Neural progenitor cell (in vitro differentiated cells): Measurements from ENCODE around the gene SPTB. TPM values are rescaled to one million over a fixed set of nuclear protein-coding genes. Genes with fewer than 3 reads are reported as not detected.

ENCODE experiments used
- DNase-seq: peaks from one replicate; pipeline ENCODE4 v3.0.0-alpha.2; 2016; ENCODE audit warnings: low spot score
- H2AFZ ChIP-seq: fragments of 200-600 bp; sonication (generic); replicated peaks from 2 replicates; pipeline ENCODE4 v1.6.1; 2016; ENCODE audit warnings: antibody characterized with exemption
- H3F3A ChIP-seq: fragments of 200-600 bp; sonication (generic); 2 replicates; pipeline ENCODE4 v1.6.1; 2016; ENCODE audit warnings: antibody characterized with exemption, low read depth
- H3K27ac ChIP-seq: fragments of 200-600 bp; sonication (generic); 2 replicates; pipeline ENCODE4 v1.5.1; 2016; ENCODE audit warnings: mild to moderate bottlenecking
- H3K27me3 ChIP-seq: fragments of 200-600 bp; sonication (generic); 2 replicates; pipeline ENCODE4 v1.6.1; 2016; ENCODE audit warnings: mild to moderate bottlenecking, moderate library complexity
- H3K36me3 ChIP-seq: fragments of 200-600 bp; sonication (generic); 2 replicates; pipeline ENCODE4 v1.5.1; 2016
- H3K4me1 ChIP-seq: fragments of 200-600 bp; sonication (generic); 2 replicates; pipeline ENCODE4 v1.6.1; 2016; ENCODE audit warnings: mixed run types
- H3K4me2 ChIP-seq: fragments of 200-600 bp; sonication (generic); 2 replicates; pipeline ENCODE4 v1.6.1; 2016
- H3K4me3 ChIP-seq: fragments of 200-600 bp; sonication (generic); 2 replicates; pipeline ENCODE4 v1.5.1; 2016
- H3K79me2 ChIP-seq: fragments of 200-600 bp; sonication (generic); 2 replicates; pipeline ENCODE4 v1.6.1; 2016; ENCODE audit warnings: low read depth
- H3K9ac ChIP-seq: fragments of 200-600 bp; sonication (generic); 2 replicates; pipeline ENCODE4 v1.6.1; 2016
- H3K9me3 ChIP-seq: fragments of 200-600 bp; sonication (generic); 2 replicates; pipeline ENCODE4 v1.5.1; 2016; ENCODE audit warnings: low read depth
- H4K20me1 ChIP-seq: fragments of 200-600 bp; sonication (generic); 2 replicates; pipeline ENCODE4 v1.6.1; 2016; ENCODE audit warnings: low read depth
- H3K27ac Mint-ChIP-seq: 3 replicates; pipeline ENCODE4 v1.8.0; 2021; ENCODE audit warnings: mixed read lengths
- H3K27me3 Mint-ChIP-seq: 2 replicates; pipeline ENCODE4 v1.8.0; 2022; ENCODE audit warnings: low read depth, mild to moderate bottlenecking, inconsistent platforms, moderate library complexity, mixed read lengths; ENCODE audit not compliant: insufficient read depth
- H3K36me3 Mint-ChIP-seq: 3 replicates; pipeline ENCODE4 v1.8.0; 2021; ENCODE audit warnings: mixed read lengths
- H3K4me1 Mint-ChIP-seq: 3 replicates; pipeline ENCODE4 v1.8.0; 2021; ENCODE audit warnings: mixed read lengths
- H3K4me3 Mint-ChIP-seq: 3 replicates; pipeline ENCODE4 v1.8.0; 2021; ENCODE audit warnings: mild to moderate bottlenecking, moderate library complexity, mixed read lengths
- H3K9me3 Mint-ChIP-seq: 3 replicates; pipeline ENCODE4 v1.8.0; 2020; ENCODE audit warnings: mixed read lengths
- EZH2 ChIP-seq: fragments of 200-600 bp; sonication (generic); IDR thresholded peaks from 2 replicates; pipeline ENCODE4 v1.6.1; 2017; ENCODE audit warnings: antibody characterized with exemption, mild to moderate bottlenecking, moderate library complexity
- EZH2phosphoT487 ChIP-seq: fragments of 200-600 bp; sonication (generic); IDR thresholded peaks from 2 replicates; pipeline ENCODE4 v1.6.1; 2017; ENCODE audit warnings: antibody characterized with exemption
- total RNA-seq: library from RNA; depleted of rRNA; stranded (reverse); fragments of >200 nt; gene quantifications from 2 replicates; pipeline ENCODE4 v1.2.3, GENCODE V29; 2015; ENCODE audit warnings: low replicate concordance
- TF ChIP-seq, protein P1 (sequence below): fragments of 200-600 bp; sonication (generic); IDR thresholded peaks from 2 replicates; pipeline ENCODE4 v1.5.1; 2017; ENCODE audit warnings: antibody characterized with exemption, mild to moderate bottlenecking

Gene SPTB
- total RNA-seq, 1 donor from 2014 or later = 0.09 TPM

DNA sequence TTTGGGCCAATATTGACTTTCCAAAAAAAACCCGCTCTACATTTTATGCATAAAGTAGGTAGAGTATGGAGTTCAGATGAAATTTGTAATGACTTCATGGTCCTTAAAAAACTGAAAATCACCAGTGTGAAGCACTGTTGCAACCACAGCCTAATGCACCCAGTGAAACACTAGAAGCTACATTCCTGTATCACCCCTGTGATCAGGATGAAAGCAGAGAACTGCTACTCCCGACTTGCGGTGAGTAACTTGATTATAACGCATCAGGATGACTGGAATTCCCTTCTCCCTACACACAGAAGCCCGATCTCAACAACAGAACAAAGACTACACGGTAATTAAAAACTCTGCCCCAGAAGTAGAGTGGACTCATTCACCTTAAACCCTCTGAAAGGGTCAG lies 33.8 kb downstream of the SPTB start:
- H3K4me3 ChIP-seq = no peak overlapping the region
- no peaks in the 10 kb centered on the region for H3K9me3 Mint-ChIP-seq
- no peaks in the 10 kb centered on the region for H3K36me3 ChIP-seq
- no peak overlapping the region for H3K27ac ChIP-seq
- H3K4me3 Mint-ChIP-seq = peak overlapping the region; percentile 12
- peaks cover 34% of the 10 kb centered on the region for H3K4me1 Mint-ChIP-seq
- no peaks in the 10 kb centered on the region for H3K9me3 ChIP-seq
- H2AFZ ChIP-seq = no peak overlapping the region
- no peaks in the 10 kb centered on the region for H3K27me3 ChIP-seq
- H3K4me1 ChIP-seq = peaks cover 20% of the 10 kb centered on the region
- H3K79me2 ChIP-seq = no peaks in the 10 kb centered on the region
- peak overlapping the region; percentile 49 for H3K4me2 ChIP-seq
- H4K20me1 ChIP-seq = no peaks in the 10 kb centered on the region
- H3K9ac ChIP-seq = no peak overlapping the region
- H3F3A ChIP-seq = peaks cover 14% of the 10 kb centered on the region
- no peaks in the 10 kb centered on the region for H3K27me3 Mint-ChIP-seq
- TF ChIP-seq, protein P1, sequence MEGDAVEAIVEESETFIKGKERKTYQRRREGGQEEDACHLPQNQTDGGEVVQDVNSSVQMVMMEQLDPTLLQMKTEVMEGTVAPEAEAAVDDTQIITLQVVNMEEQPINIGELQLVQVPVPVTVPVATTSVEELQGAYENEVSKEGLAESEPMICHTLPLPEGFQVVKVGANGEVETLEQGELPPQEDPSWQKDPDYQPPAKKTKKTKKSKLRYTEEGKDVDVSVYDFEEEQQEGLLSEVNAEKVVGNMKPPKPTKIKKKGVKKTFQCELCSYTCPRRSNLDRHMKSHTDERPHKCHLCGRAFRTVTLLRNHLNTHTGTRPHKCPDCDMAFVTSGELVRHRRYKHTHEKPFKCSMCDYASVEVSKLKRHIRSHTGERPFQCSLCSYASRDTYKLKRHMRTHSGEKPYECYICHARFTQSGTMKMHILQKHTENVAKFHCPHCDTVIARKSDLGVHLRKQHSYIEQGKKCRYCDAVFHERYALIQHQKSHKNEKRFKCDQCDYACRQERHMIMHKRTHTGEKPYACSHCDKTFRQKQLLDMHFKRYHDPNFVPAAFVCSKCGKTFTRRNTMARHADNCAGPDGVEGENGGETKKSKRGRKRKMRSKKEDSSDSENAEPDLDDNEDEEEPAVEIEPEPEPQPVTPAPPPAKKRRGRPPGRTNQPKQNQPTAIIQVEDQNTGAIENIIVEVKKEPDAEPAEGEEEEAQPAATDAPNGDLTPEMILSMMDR = no peak
- TF ChIP-seq EZH2phosphoT487 (no peak), EZH2 (no peak)
- H3K36me3 Mint-ChIP-seq = no peaks in the 10 kb centered on the region
- peak; percentile 70 for DNase-seq
- H3K27ac Mint-ChIP-seq = no peak overlapping the region

DNA sequence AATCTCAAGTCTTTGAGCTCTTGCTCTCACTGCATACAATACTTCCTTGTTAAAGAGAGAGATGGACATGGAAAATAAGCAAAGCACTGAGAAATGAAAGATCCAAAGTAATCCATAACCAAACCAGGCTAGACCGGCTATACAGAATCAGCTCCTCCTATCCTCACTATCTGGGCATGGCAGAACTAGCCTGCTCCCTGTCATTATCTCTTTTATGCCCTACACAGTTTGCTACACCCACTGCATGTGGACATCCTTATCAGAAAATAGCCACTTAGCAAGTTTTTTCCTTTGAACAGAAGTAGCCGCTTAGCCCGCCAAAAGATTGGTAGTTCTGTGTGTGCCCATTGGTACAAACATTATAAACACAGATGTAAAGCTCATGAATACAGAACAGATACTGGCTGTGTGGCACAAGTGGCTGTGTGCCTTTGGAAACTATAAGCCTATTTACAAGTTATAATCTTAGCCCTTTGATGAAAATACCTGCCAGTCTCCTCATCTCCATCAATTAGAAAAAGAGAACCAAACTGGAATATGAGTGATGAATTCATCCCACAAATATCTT lies 34.7 kb downstream of the SPTB start:
- Mint-ChIP-seq H3K27me3 (no peaks in the 10 kb centered on the region), H3K36me3 (no peaks in the 10 kb centered on the region), H3K4me3 (no peak overlapping the region), H3K4me1 (peaks cover 34% of the 10 kb centered on the region), H3K27ac (no peak overlapping the region), H3K9me3 (no peaks in the 10 kb centered on the region)
- H2AFZ ChIP-seq = no peak overlapping the region
- H3K27ac ChIP-seq = no peak overlapping the region
- H3K9ac ChIP-seq = no peak overlapping the region
- TF ChIP-seq, protein P1 = no peak
- TF ChIP-seq EZH2 = no peak
- TF ChIP-seq EZH2phosphoT487 = no peak
- H3K4me2 ChIP-seq = peak overlapping the region; percentile 49
- no peaks in the 10 kb centered on the region for H3K79me2 ChIP-seq
- DNase-seq = no peak
- peaks cover 14% of the 10 kb centered on the region for H3F3A ChIP-seq
- peaks cover 20% of the 10 kb centered on the region for H3K4me1 ChIP-seq
- H3K9me3 ChIP-seq = no peaks in the 10 kb centered on the region
- no peaks in the 10 kb centered on the region for H3K27me3 ChIP-seq
- no peak overlapping the region for H3K4me3 ChIP-seq
- H4K20me1 ChIP-seq = no peaks in the 10 kb centered on the region
- no peaks in the 10 kb centered on the region for H3K36me3 ChIP-seq

DNA sequence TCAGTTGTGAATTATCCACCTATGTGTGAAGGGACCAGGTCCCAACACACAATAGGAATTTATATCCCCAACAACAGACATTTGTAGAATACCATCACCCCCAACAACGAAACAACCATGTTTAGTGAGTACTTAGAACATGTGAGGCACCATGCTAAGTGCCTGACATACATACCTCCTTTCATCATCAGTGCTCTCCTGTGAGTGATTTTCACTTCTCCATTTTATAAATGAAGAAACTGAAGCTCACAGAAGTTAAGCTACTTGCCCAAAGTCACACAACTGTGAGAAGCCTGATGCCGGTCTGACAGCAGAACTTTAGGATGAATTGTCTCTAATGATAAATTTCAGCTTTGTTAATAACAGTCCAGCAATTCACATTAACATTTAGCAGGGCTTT lies 35.4 kb downstream of the SPTB start:
- no peak overlapping the region for H3K27ac Mint-ChIP-seq
- no peak for DNase-seq
- H3K4me1 Mint-ChIP-seq = peaks cover 34% of the 10 kb centered on the region
- Histone ChIP-seq H3K4me2 (no peak overlapping the region), H3K27ac (no peak overlapping the region), H3K9ac (no peak overlapping the region), H3K27me3 (no peaks in the 10 kb centered on the region), H3K4me3 (no peak overlapping the region), H2AFZ (no peak overlapping the region), H4K20me1 (no peaks in the 10 kb centered on the region), H3K36me3 (no peaks in the 10 kb centered on the region), H3F3A (peaks cover 14% of the 10 kb centered on the region), H3K4me1 (peaks cover 20% of the 10 kb centered on the region), H3K9me3 (no peaks in the 10 kb centered on the region), H3K79me2 (no peaks in the 10 kb centered on the region)
- no peaks in the 10 kb centered on the region for H3K27me3 Mint-ChIP-seq
- TF ChIP-seq EZH2 = no peak
- TF ChIP-seq, protein P1 = no peak
- TF ChIP-seq EZH2phosphoT487 = no peak
- H3K36me3 Mint-ChIP-seq = no peaks in the 10 kb centered on the region
- H3K4me3 Mint-ChIP-seq = no peak overlapping the region
- no peaks in the 10 kb centered on the region for H3K9me3 Mint-ChIP-seq
